HG02763 (cell line): ENCODE results near the gene DUSP10.

Source experiments
- ATAC-seq: cut with Tn5 transposase; IDR thresholded peaks from one replicate; pipeline ENCODE4 v1.9.1; 2021; ENCODE audit warnings: mild to moderate bottlenecking, moderate library complexity; ENCODE audit not compliant: unreplicated experiment

The DUSP10 gene

GRCh38 chr1:221696718-221697461, 45.0 kb downstream of the DUSP10 start:
- ATAC-seq = no peak

DNA sequence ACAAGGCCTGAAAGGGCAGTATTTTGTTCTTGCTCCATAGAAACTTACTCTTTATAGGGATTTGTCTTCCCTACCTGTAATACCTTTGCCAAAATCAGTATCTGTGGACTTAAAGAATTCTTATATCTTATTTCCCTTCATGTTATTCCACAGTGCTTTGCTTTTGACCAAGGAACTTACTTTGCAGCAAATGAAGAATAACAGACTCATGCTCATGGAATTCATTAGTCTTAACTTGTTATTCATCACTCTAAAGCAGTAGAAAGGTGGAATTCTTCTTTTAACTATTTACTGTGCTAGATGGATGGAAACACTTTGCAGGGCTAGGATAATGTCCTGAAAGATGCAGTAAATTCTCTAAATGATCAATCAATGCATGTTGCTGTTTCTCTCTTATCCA, 45.9 kb downstream of the DUSP10 start:
- ATAC-seq = no peak

DNA sequence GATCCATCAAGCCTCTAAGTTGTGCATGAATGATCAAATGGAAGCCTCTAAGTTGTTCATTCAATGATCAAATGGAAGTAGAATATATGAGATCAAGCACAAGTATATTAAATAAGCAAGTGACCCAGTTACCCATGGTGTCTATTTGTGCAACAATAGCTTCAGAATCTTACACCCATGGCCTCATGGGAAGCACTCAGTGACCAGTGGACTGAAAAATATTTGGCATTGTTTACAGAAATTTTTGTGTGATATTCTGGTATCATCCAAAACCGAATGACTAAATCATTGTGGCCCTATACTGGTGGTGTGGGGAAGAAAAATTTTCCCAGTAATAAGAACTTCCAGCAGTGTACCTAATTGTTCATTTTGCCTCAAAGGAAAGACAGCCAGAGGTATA, 46.6 kb downstream of the DUSP10 start:
- ATAC-seq = no peak

GRCh38 chr1:221694109-221694508, 47.8 kb downstream of the DUSP10 start:
- ATAC-seq = no peak

DNA sequence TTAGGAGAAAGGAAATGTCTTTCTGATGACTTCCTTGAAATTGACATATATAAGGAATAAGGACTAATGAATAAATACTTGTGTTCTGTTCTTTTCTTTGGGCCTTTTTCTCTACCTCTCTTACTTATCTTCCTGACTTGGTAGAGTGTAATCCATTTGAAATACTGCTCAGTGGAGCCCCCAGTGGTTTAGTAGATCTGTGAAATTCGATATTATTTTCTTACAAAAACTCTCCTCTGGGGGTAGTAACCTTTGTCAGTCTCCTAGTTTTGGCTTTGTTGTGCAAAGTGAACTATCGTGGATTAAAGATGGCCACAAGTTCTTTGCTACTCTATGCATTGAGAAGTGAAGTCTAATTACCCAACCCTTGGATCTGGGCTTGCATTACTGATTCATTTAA, 48.8 kb downstream of the DUSP10 start:
- ATAC-seq = no peak

- ATAC-seq = no peak
Observed at GRCh38 chr1:221692643-221693042, 49.2 kb downstream of the DUSP10 start.

DNA sequence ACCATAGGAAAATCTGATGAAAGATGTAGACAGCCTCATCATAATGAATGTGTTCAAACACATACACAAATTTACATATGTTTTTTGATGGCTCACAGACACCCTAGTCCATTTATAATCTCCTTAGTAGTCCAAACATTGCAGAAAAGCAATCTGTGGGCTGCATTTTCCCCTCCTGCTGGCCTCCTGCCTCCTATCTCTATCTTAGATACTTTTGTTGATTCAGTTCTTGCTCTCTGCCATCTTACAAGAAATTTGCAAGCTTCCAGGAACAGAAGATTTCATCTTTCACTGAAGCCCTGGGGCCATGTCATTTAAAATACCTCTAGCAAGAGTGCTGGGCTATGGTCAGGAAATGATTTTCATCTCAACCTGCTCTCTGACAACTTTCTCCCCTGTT, 50.6 kb downstream of the DUSP10 start:
- ATAC-seq = no peak

- ATAC-seq = no peak
Observed at GRCh38 chr1:221690858-221691257, 51.0 kb downstream of the DUSP10 start.

- ATAC-seq = no peak
Observed at GRCh38 chr1:221689138-221689537, 52.8 kb downstream of the DUSP10 start.

DNA sequence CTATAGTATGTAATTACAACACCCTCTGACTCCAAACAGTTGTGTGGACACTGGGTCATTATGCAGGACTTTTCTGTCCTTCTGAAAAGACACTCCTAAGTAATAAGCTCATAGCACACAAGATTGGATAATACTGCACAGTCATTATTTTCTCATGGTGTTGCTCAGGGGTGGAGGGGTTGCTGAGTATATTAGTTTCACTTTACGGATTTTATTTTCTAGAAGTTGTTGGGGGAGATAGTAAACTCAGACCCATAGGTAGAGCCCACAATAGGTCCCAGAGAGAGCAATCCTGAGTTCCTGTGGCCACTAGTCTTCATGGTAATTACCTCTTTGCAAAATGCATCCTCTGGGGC, 53.4 kb downstream of the DUSP10 start:
- ATAC-seq = no peak

GRCh38 chr1:221687836-221688487, 53.9 kb downstream of the DUSP10 start:
- ATAC-seq = no peak

DNA sequence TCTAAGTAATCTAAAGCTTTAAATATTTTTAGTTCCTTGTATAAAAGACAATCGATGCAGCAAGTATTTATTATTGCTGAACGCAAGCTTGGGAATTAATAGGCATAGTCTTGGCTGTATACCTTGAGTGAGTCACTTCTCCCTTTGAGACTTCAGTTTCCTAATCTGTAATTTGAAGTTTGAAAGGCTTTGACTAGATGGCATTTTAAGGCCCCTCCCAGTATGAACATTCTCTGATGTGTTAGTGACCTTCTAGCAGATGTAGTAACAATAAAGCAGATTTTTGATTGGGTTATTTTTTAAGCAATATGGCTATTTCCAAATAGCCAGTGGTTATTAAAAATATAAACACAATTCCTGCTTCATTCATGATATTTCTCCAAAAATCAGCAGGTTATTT, 58.2 kb downstream of the DUSP10 start:
- ATAC-seq = no peak

- no peak for ATAC-seq
Observed at GRCh38 chr1:221680085-221680484, 61.8 kb downstream of the DUSP10 start.

- no peak for ATAC-seq
Observed at GRCh38 chr1:221678014-221678413, 63.9 kb downstream of the DUSP10 start.

GRCh38 chr1:221675880-221676800, 65.7 kb downstream of the DUSP10 start:
- ATAC-seq = no peak

DNA sequence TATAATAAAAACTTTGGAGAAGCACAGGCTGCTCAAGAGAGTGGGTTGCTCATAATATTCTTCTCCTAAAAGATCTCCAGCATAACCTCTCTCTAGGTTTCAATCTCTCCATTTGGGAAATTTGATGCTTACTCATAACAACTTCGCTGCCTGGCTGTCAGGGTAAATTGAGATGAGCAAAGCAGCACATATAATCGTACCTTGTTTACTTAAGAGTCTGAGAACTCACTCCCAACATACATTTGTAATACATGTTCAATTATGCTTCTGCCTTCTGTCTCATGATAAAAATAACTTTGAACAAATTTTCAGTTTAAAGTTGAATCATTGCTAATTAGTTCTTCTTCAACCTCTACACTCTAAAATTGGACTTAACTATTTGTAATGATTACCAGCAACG, 68.9 kb downstream of the DUSP10 start:
- ATAC-seq = no peak

DNA sequence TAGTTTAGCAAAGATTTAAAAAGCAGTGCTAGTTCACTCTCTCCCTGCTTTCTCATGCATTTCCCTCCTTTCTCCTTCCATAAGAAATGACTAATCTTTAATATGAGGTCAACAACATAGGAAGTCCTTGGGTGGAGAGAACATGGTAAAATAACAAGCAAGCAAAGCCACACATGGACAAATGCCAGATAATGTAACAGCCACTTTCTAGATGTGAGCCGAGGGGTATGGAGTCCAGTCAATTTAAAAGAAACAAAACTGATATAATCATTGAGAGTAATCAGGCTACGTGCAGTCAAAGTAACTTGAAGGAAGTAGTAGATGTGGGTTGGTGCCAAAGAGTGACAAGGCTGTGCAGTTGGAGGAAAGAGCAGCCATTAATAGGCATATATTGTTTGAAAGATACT, 69.6 kb downstream of the DUSP10 start:
- no peak for ATAC-seq

DNA sequence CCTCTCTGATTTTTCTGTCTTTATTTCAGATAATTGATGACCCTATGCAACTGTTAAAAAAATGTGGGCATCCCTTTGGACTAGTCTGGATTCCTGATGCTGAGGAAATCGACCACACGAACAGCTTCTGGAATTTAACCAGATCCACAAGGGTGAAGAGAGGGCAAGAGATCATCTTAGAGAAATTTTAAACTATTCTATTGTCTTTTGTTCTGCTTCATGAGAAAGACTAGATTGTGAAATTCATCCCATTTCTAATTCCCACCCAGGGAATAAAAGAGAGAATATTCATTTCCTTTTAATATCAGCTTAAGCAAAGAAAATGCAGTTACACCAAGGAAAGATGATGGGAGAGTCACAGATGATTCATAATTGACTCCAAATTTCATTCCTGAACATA, 71.8 kb downstream of the DUSP10 start:
- no peak for ATAC-seq

DNA sequence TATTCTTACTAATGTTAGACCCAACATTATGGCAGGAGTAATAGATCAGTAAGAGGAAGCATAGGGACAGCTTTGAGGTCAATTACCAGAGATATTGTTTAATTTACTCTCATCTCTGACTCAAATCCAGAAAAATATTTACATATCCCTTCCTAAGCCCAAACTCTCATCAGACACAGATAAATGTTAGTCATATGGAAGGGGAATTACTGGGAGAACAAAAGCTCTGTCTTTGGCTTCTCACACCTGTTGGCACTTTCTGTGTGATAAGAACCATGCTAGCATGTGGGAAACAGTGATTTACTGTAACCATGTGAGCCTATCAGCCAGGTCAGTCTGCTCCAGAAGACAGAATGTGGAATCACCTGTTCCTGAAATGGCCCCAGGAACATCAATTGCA, 72.4 kb downstream of the DUSP10 start:
- no peak for ATAC-seq

DNA sequence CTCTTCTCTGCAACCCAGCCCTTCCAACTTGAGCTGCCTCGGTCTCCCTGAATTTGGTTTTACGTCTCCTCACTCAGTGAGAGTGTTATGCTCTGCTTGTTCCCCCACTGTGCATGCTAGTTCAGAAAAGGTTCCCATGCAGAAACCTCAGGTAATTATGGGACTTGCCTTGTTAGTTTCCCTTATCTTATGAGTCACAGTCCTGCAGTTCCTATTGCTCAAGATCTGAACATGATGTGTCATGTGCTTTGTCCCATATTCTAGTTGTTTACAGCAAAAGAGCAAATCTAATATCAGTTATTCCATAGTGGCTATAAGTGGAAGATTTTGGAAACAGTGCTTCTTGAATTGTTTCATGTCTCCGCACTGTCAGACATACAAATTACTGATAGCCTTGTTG, 74.4 kb downstream of the DUSP10 start:
- peak; percentile 88 for ATAC-seq

GRCh38 chr1:221664253-221664652, 77.6 kb downstream of the DUSP10 start:
- ATAC-seq = no peak

DNA sequence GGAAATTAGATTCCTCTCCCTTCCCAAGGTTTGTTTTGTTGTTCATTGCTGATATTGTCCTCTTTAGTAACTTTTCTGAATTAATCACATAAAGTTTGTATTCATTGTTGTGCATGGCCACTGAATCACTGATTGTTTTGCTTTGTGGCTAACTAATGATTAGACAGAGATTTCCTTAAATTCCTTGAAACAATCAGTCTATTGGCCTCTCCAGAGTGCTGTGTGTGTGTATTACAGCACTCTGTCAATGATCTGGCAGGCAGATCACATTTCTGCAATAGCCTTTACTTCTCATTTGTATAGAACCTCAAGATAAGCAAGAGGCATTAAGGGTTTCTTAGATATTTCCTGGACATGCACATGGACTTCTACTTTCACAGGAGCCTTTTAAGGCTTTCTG, 78.6 kb downstream of the DUSP10 start:
- no peak for ATAC-seq
